Measurements from ENCODE around the gene TOP2A.

TOP2A gene

DNA sequence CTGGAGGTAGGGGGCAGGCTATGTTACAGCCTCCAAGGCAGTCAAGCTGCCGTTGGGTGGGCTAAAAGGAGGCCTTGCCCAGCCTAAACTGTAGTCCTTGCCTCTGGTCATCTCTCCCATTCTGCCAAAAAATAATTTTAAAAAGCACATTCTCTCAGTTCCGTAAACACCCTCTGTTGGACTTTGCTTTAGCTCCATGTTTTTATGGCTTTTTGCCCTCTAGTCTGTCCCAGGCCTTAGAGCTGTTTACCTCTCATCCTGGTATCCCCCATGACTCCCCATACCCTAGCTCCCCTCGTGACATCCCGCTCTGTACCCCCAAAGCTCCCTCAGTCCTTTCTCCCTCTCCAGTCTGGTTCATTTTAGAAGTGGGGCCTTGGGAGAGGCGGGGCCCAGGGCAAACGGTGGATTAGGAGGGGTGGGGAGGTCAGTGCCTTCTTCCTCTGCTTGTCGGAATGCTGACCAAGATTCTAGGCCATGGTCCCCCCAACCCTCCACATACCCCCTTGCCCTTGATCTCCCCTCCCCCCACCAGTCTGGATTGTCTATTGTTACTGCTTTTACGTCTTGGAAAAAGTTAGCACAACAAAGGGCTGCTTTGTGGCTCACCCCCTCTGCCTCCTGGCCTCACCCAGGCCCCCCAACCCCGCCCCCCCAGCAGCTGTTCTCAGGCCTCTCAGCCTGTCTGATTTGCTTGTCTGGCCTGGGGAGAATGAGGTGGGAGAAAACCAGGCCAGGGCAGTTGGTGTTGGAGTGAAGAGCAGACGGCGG, 71.5 kb downstream of the TOP2A start:
- TF ChIP-seq, protein P1, sequence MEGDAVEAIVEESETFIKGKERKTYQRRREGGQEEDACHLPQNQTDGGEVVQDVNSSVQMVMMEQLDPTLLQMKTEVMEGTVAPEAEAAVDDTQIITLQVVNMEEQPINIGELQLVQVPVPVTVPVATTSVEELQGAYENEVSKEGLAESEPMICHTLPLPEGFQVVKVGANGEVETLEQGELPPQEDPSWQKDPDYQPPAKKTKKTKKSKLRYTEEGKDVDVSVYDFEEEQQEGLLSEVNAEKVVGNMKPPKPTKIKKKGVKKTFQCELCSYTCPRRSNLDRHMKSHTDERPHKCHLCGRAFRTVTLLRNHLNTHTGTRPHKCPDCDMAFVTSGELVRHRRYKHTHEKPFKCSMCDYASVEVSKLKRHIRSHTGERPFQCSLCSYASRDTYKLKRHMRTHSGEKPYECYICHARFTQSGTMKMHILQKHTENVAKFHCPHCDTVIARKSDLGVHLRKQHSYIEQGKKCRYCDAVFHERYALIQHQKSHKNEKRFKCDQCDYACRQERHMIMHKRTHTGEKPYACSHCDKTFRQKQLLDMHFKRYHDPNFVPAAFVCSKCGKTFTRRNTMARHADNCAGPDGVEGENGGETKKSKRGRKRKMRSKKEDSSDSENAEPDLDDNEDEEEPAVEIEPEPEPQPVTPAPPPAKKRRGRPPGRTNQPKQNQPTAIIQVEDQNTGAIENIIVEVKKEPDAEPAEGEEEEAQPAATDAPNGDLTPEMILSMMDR (conservative IDR thresholded peaks at IDR 0.05) = no peak
- TF ChIP-seq ZFX (IDR thresholded peaks at IDR 0.05) = no peak

DNA sequence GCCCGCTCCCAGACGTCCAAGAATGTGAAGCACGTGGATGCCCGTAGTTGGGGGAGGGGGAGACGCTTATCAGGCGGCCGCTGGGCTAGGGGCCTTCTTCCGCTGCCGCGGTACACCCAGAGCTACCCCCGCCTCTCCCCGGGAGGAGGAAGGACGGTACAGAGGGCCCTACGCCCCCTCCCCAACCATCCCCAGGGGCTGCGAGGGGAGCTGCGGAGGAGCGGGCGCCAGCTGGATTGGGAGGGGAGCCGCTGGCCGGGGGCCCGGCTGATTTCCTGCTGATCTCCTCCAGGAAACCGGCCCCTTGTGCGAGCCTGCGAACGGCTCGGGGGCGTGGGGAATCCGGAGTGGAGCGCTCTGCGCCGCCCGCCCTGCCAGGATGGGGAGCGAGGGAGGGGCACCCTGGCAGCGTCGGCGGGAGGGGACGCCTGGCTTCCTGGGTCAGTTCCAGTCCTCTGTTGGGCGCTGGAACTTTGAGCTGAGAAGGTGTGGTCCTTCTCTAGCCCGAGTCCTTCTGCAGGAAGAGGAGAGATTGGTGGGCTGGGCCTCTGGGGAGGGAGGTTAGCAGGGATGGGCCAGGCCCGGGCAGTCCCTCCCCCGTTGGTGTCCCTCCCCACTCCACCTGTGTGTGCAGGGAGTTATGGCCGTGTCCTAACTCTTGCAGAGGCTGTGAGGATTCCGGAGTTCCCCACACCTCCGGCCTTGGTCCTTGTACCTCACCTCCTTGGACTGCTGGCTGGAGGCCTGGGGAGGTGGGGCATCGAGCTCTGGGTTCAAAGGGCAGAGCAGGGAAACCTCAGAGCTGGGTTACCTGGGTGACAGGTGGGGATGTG, 72.3 kb downstream of the TOP2A start:
- H3K27ac ChIP-seq = no peak overlapping the region
- TF ChIP-seq ZFX (IDR thresholded peaks at IDR 0.05) = no peak
- TF ChIP-seq, protein P1 (conservative IDR thresholded peaks at IDR 0.05) = no peak

More for the DNA sequence above, 71.5 kb downstream of the TOP2A start:
- H3K27ac ChIP-seq = no peak overlapping the region

DNA sequence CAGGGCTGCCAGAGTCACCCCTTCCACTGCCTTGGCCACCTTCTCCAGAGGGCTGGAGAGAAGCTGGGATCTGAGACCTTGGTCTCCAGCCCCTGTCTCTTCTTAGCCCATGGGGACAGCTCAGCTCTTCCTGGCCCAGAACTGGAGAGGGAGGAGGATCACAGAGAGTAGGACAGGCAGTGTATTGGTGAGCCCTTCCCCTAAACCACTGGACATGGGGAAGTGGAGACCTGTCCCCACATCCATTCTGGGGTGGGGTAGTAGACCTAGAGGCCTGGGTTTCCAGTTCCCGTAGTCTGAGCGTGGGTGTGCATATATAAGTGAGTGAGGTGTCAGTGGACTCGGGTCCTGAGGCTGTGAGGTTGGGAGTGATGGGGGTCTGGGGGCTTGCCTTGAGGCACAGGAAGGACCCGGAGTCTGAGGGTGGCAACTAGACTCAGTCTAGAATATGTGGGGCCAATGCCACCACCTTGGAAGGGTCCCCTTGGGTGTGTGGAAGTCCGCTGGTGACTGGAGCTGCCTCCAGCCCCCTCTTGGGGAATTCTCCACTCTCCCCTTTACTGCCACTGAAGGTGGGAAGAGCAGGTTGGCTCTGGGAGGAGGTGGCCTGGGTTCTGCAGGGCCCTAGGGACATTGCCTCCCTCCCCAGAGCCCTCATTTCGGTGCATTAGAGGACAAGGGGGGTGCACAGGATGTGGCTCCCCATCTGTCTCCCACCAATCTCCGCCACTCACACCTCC, 73.1 kb downstream of the TOP2A start:
- no peak for TF ChIP-seq ZFX (IDR thresholded peaks at IDR 0.05)
- TF ChIP-seq, protein P1 (conservative IDR thresholded peaks at IDR 0.05) = no peak

DNA sequence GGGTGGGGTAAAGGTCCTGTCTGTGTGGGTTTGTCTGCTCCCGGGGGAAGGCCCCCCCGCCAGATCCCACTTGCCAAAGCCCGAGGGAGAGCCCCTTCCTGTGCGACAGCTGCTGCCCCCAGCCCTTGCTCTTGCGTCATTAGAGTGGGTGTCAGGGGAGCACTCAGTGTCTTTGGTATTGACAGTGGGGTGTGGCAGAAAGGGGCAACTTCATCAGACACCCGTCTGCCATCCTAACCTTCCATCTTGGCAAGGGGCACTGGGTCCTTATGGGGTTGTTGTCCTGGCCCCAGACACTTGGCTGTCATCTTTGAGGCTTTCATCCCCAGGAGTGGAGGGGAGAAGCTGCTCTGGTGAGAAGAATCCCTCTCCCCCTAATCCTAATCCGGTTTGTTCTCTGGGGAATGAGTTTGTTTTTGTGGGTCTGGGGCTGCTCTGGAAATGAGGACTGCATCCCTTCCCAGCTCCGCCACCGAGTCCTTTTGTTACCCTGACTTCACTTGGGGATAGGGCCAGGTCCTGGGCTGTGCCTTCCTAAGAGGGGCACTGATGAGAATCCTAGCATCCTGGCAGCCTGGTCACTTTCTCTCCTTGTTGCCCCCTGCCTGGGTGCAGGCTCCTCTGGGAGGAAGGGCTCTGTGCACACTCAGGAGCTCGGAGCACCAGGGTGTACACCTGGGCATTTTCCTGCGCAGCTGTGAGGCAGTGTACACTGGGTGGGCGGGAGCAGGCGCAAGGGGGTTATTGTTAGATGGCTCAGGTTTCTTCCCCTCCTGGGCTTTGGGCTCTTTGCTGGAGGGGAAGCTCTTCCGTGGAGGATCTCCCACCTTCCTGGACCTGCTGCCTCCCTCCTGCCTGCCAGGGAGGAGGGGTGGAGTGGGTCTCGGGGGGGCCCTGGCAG, 74.2 kb downstream of the TOP2A start:
- TF ChIP-seq ZFX (IDR thresholded peaks at IDR 0.05) = no peak
- TF ChIP-seq, protein P1 (conservative IDR thresholded peaks at IDR 0.05) = no peak
- H3K27ac ChIP-seq = no peak overlapping the region

More for the DNA sequence above, 73.1 kb downstream of the TOP2A start:
- no peak overlapping the region for H3K27ac ChIP-seq

DNA sequence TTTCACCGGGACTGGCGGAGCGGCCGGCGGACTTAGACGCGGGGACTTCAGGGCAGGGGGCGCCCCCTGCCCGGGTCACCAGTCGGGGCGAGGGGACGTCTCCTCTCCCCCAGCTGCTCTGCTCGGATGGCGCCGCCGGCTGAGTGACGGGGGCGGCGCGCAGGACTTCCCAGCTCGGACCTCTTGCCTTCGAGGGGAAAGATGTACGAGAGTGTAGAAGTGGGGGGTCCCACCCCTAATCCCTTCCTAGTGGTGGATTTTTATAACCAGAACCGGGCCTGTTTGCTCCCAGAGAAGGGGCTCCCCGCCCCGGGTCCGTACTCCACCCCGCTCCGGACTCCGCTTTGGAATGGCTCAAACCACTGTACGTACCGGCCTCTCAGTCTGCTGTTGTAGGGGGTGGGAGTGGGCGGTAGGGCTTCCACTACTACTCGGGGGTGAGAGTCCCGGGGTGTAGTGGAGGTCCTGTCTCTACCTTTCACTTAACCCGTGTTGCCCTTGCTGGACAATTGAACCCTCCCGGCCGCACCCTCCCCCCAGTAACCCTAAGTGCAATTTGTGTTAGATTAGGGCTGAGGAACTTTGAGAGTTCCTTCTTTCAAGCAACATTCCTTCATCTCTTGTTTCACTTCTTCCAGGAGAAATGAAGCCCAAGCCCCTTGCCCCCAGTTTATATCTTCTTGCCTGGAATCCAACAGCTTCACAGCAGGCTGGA, 75.0 kb downstream of the TOP2A start:
- no peak for TF ChIP-seq ZFX (IDR thresholded peaks at IDR 0.05)
- TF ChIP-seq, protein P1 (conservative IDR thresholded peaks at IDR 0.05) = no peak
- peak overlapping the region; percentile 77 for H3K27ac ChIP-seq

Measured in C4-2B (cell line).